HepG2 (cell line): ENCODE data around the gene MRPL42. TPM values are rescaled to one million over a fixed set of nuclear protein-coding genes. Genes with fewer than 3 reads are reported as not detected.
"Not testable (repeated sequence)": the region's sequence is repeated elsewhere in the genome, so short reads cannot be mapped to it uniquely, and the experiment has no call there.

Source experiments
- ATAC-seq: fragments of 200-7000 bp; cut with Tn5 transposase; 3 replicates; pipeline ENCODE4 v1.9.1; 2020; ENCODE audit warnings: mild to moderate bottlenecking, moderate library complexity
- BruUV-seq: library from RNA; stranded (reverse); fragments of 400-500 nt; replicated peaks from 2 replicates; lab custom pipeline; 2021; lab: Mats Ljungman, UMichigan
- CTCF ChIA-PET: fragments of 300-600 bp; formaldehyde crosslinking; extraction: SDS; loops from one replicate; lab custom pipeline; 2021; ENCODE audit warnings: low total read pairs, inconsistent platforms, low intra/inter-chr PET ratio; lab: Yijun Ruan, JAX
- POLR2A ChIA-PET: fragments of 350-600 bp; sonication (Branson Sonifier 250); formaldehyde crosslinking; loops from one replicate; lab custom pipeline; 2020; ENCODE audit warnings: antibody characterized with exemption, inconsistent platforms; lab: Yijun Ruan, JAX
- DNase-seq: peaks from one replicate; pipeline ENCODE4 v3.0.0-alpha.2; 2015; ENCODE audit warnings: low spot score
- FAIRE-seq: peaks from 3 replicates; lab custom pipeline; 2011; peaks lifted over from hg19 to GRCh38; lab: Jason Lieb, UNC
- H2AFZ ChIP-seq: one replicate; pipeline ENCODE4 v1.6.1; 2011; ENCODE audit warnings: low read length, inconsistent platforms
- H3K27ac ChIP-seq: fragments of 300-600 bp; 3 replicates; pipeline ENCODE4 v1.8.0; 2011; ENCODE audit warnings: mixed run types, mild to moderate bottlenecking, mixed read lengths, low read length, inconsistent platforms; ENCODE audit not compliant: insufficient read depth; ENCODE audit errors: extremely low read length
- H3K27me3 ChIP-seq, 2 experiments: fragments of 200-600 bp in 1 of 2; 2 replicates in 1 of 2; 3 replicates in 1 of 2; pipeline versions ENCODE4 v1.6.0 to v1.8.0; 2011; ENCODE audit warnings: low read length in 2 of 2, mild to moderate bottlenecking in 2 of 2, moderate library complexity in 2 of 2, inconsistent platforms in 1 of 2; ENCODE audit not compliant: insufficient read depth in 2 of 2, control insufficient read depth in 1 of 2
- H3K36me3 ChIP-seq, 2 experiments: fragments of 200-600 bp in 1 of 2; replicated peaks in 1 of 2; 2 replicates in 1 of 2; 3 replicates in 1 of 2; pipeline versions ENCODE4 v1.5.1 to v1.8.0; 2011; ENCODE audit warnings: low read length in 2 of 2, inconsistent platforms in 1 of 2; ENCODE audit not compliant: insufficient read depth in 2 of 2, control insufficient read depth in 1 of 2
- H3K4me1 ChIP-seq: 2 replicates; pipeline ENCODE4 v1.5.1; 2012; ENCODE audit warnings: low read length, inconsistent platforms; ENCODE audit not compliant: insufficient read depth
- H3K4me2 ChIP-seq: 2 replicates; pipeline ENCODE4 v1.6.0; 2011; ENCODE audit warnings: low read depth, low read length, inconsistent platforms
- H3K4me3 ChIP-seq, 3 experiments: fragments of 200-600 bp in 1 of 3; sonication (generic), shearing (Covaris generic) in 1 of 3; replicated peaks in 1 of 3; 2 replicates each; pipeline ENCODE4 v1.5.1; 2011 to 2016; ENCODE audit warnings: low read length in 3 of 3, inconsistent platforms in 2 of 3, low read depth in 2 of 3, mild to moderate bottlenecking in 2 of 3, control low read depth in 1 of 3, mixed read lengths in 1 of 3; ENCODE audit not compliant: insufficient read depth in 1 of 3
- H3K79me2 ChIP-seq: one replicate; pipeline ENCODE4 v1.6.1; 2011; ENCODE audit warnings: low read length, inconsistent platforms; ENCODE audit not compliant: insufficient read depth
- H3K9ac ChIP-seq: 2 replicates; pipeline ENCODE4 v1.6.0; 2011; ENCODE audit warnings: mild to moderate bottlenecking, low read depth, low read length, inconsistent platforms; ENCODE audit not compliant: insufficient read depth
- H3K9me3 ChIP-seq: 2 replicates; pipeline ENCODE4 v1.5.1; 2012; ENCODE audit warnings: mild to moderate bottlenecking, low read length
- H4K20me1 ChIP-seq: 2 replicates; pipeline ENCODE4 v1.6.0; 2011; ENCODE audit warnings: inconsistent platforms, mild to moderate bottlenecking, low read length, moderate library complexity; ENCODE audit not compliant: insufficient read depth
- ELK4 ChIP-seq: sonication (generic); formaldehyde crosslinking; IDR thresholded peaks from 2 replicates; pipeline ENCODE4 v1.9.0; 2021; ENCODE audit warnings: missing genetic modification reagents, borderline replicate concordance
- IKZF4 ChIP-seq: sonication (generic); formaldehyde crosslinking; IDR thresholded peaks from 2 replicates; pipeline ENCODE4 v1.5.1; 2020; ENCODE audit warnings: borderline replicate concordance, mild to moderate bottlenecking, low read depth, missing genetic modification reagents; ENCODE audit errors: not compliant biosample characterization
- MNT ChIP-seq: fragments of 450-650 bp; IDR thresholded peaks from 2 replicates; pipeline ENCODE4 v1.6.1; 2016
- MTA1 ChIP-seq: sonication (generic); formaldehyde crosslinking; IDR thresholded peaks from 2 replicates; pipeline ENCODE4 v1.4.0; 2020; ENCODE audit warnings: missing genetic modification reagents, mild to moderate bottlenecking, borderline replicate concordance
- MXI1 ChIP-seq: IDR thresholded peaks from 3 replicates; pipeline ENCODE4 v1.6.1; 2012; ENCODE audit warnings: low read depth, low read length, inconsistent platforms, borderline replicate concordance
- ONECUT2 ChIP-seq: sonication (generic); formaldehyde crosslinking; IDR thresholded peaks from 2 replicates; pipeline ENCODE4 v1.4.0; 2020; ENCODE audit warnings: missing genetic modification reagents
- SAP130 ChIP-seq: IDR thresholded peaks from 2 replicates; pipeline ENCODE4 v1.6.1; 2016; ENCODE audit warnings: low read depth
- ZKSCAN1 ChIP-seq: fragments of 150-350 bp; IDR thresholded peaks from 2 replicates; pipeline ENCODE4 v1.6.1; 2014; ENCODE audit warnings: low read length
- ZNF746 ChIP-seq: sonication (generic); formaldehyde crosslinking; IDR thresholded peaks from 2 replicates; pipeline ENCODE4 v1.8.0; 2022; ENCODE audit warnings: mild to moderate bottlenecking, missing genetic modification reagents
- WGBS: methylation state at CpG from one replicate; pipeline ENCODE4 v1.1.6; 2017; ENCODE audit warnings: low lambda C conversion rate; 5-methylcytosine and 5-hydroxymethylcytosine counted together
- in situ Hi-C: cut with HindIII; loops from 2 replicates; pipeline ENCODE4 v1.10.0; 2017; ENCODE audit warnings: low pct_unique_long_range_greater_than_20kb; ENCODE audit not compliant: extremely low pct_ligation_motif_present
- intact Hi-C: fragments of 100-400 bp; cut with micrococcal nuclease; formaldehyde crosslinking; loops from one replicate; pipeline ENCODE4 v1.10.0; 2022; ENCODE audit not compliant: unreplicated experiment
- polyA plus RNA-seq, 8 experiments: library from polyadenylated mRNA; depleted of rRNA in 3 of 8; stranded (reverse) in 7 of 8; unstranded in 1 of 8; fragments of >200 nt; fragmentation: Illumina TruSeq in 4 of 8; extraction: Trizol in 4 of 8; gene quantifications; 2 replicates each; pipeline versions ENCODE4 v1.2.1 to v1.2.3, GENCODE V29; 2011 to 2016; ENCODE audit warnings: low read depth in 4 of 8, missing spikeins in 1 of 8, mixed read lengths in 1 of 8; ENCODE audit not compliant: insufficient read depth in 1 of 8
- total RNA-seq, 5 experiments: library from RNA; depleted of rRNA; stranded (reverse); fragments of >200 nt; fragmentation: Illumina TruSeq; extraction: Trizol; gene quantifications; 2 replicates each; pipeline ENCODE4 v1.2.3, GENCODE V29; 2016; ENCODE audit warnings: low read depth in 1 of 5

Gene MRPL42
- total and polyA plus RNA-seq, 2 of the 13 experiments (the other 11 are each of a cell fraction or from before 2014, with no cell fraction given): 93.3 to 148 TPM

- Histone ChIP-seq H3K27ac (no peak overlapping the region), H4K20me1 (peaks cover 84% of the 10 kb centered on the region), H3K36me3 (0 out of 5 replicates have a peak, but pooled peaks cover 0 to 2% of the 10 kb centered on the region in 2 experiments), H3K79me2 (peaks cover 94% of the 10 kb centered on the region), H3K4me2 (no peak overlapping the region), H3K9ac (no peak overlapping the region)
- no TSS peak for BruUV-seq
- CTCF ChIA-PET: no interaction called here
- no peak for ATAC-seq
- WGBS: 96% methylated on average over 4 of the region's 4 CpGs
- TF ChIP-seq MXI1 (no peak), ZKSCAN1 (no peak), ZNF746 (CRISPR knock-in tag) (no peak), MTA1 (no peak), ONECUT2 (CRISPR knock-in tag) (no peak), IKZF4 (CRISPR knock-in tag) (no peak), MNT (no peak), ELK4 (CRISPR knock-in tag) (no peak), SAP130 (CRISPR knock-in tag) (no peak)
- TF ChIP-seq, all 625 proteins: peak for 0
- H3K4me3 ChIP-seq: no peak overlapping the region
- no peaks in the 10 kb centered on the region for H3K9me3 ChIP-seq
- no peak overlapping the region for H2AFZ ChIP-seq
- peaks cover 62% of the 10 kb centered on the region for H3K4me1 ChIP-seq
- no peaks in the 10 kb centered on the region for H3K27me3 ChIP-seq
- intact Hi-C loops: no loop called here
- POLR2A ChIA-PET: no interaction called here
- in situ Hi-C loops: no loop called here
- no peak for DNase-seq
- no peak for FAIRE-seq
Measured at GRCh38 chr12:93430280-93430679, 37.0 kb upstream of the MRPL42 start.

GRCh38 chr12:93432031-93432430 is 35.3 kb upstream of the MRPL42 start:
- POLR2A ChIA-PET, DNase-seq, FAIRE-seq, H3K9ac ChIP-seq, H3K27me3 ChIP-seq, ATAC-seq, intact Hi-C loops, H3K27ac ChIP-seq, CTCF ChIA-PET, BruUV-seq, in situ Hi-C loops, H3K4me2 ChIP-seq, H2AFZ ChIP-seq, H3K36me3 ChIP-seq, H3K9me3 ChIP-seq, H3K4me3 ChIP-seq: not testable (repeated sequence)
- 99% methylated on average over 6 of the region's 6 CpGs for WGBS
- peaks cover 79% of the 10 kb centered on the region for H4K20me1 ChIP-seq
- peaks cover 64% of the 10 kb centered on the region for H3K4me1 ChIP-seq
- H3K79me2 ChIP-seq: peaks cover 94% of the 10 kb centered on the region
